ENCODE results near the gene STK11IP. TPM values are rescaled to one million over a fixed set of nuclear protein-coding genes. Genes with fewer than 3 reads are reported as not detected.

STK11IP gene
- total and polyA plus RNA-seq, 9 of the 15 experiments (the other 6 are each of a cell fraction or from before 2014, with no cell fraction given): 0.52 to 21.7 (median 5.6) TPM

- TF ChIP-seq STAT6 (CRISPR knock-in tag; IDR thresholded peaks at IDR 0.05): no peak
- TF ChIP-seq ZNF764 (CRISPR knock-in tag; IDR thresholded peaks at IDR 0.05; ENCODE audit: low read depth): no peak
- TF ChIP-seq PURB (CRISPR knock-in tag; IDR thresholded peaks at IDR 0.05; ENCODE audit: low read depth): no peak
- TF ChIP-seq ZNF431 (CRISPR knock-in tag; IDR thresholded peaks at IDR 0.05): no peak
- TF ChIP-seq HIVEP1 (CRISPR knock-in tag; IDR thresholded peaks at IDR 0.05): no peak
- TF ChIP-seq ZNF512 (tag; IDR thresholded peaks at IDR 0.05): no peak
- TF ChIP-seq ZKSCAN1 (IDR thresholded peaks at IDR 0.05; ENCODE audit: low read depth, low read length): no peak
- no peak for TF ChIP-seq WHSC1 (IDR thresholded peaks at IDR 0.05; ENCODE audit: low read length)
Measured at GRCh38 chr2:219633276-219634065, 35.8 kb downstream of the STK11IP start (continued).

All from K562 (cell line).